HCT116 (cell line): ENCODE measurements around the gene ADH6. TPM values are rescaled to one million over a fixed set of nuclear protein-coding genes. Genes with fewer than 3 reads are reported as not detected.

Experiments
- ATAC-seq: fragments of 200-7000 bp; cut with Tn5 transposase; 2 replicates; pipeline ENCODE4 v1.9.1; 2020; ENCODE audit warnings: mild to moderate bottlenecking, moderate library complexity
- BruUV-seq: library from RNA; stranded (reverse); fragments of 400-500 nt; replicated peaks from 2 replicates; lab custom pipeline; 2021; lab: Mats Ljungman, UMichigan
- CTCF ChIA-PET: fragments of 300-600 bp; sonication (Branson Sonifier 250); formaldehyde crosslinking; loops from one replicate; lab custom pipeline; 2021; ENCODE audit warnings: antibody characterized with exemption; lab: Charles Lee
- POLR2A ChIA-PET: fragments of 300-600, 350-600 bp; sonication (Branson Sonifier 250); formaldehyde crosslinking; loops from one replicate; lab custom pipeline; 2021; ENCODE audit warnings: antibody characterized with exemption; lab: Charles Lee
- RAD21 ChIA-PET, 2 experiments: fragments of 300-600 bp; sonication (Branson Sonifier 250); formaldehyde crosslinking; loops; one replicate each; lab custom pipeline; 2023; ENCODE audit warnings: low total read pairs in 2 of 2; ENCODE audit not compliant: uncharacterized antibody in 2 of 2, unreplicated experiment in 2 of 2, low non-redundant PET in 1 of 2; lab: Charles Lee
- DNase-seq: peaks from one replicate; pipeline ENCODE4 v3.0.0-alpha.2; 2010; ENCODE audit warnings: low read depth, low spot score
- H2AFZ ChIP-seq: fragments of 200-600 bp; shearing (Covaris generic), sonication (generic); 2 replicates; pipeline ENCODE4 v1.6.1; 2017; ENCODE audit warnings: low read depth, mixed run types, mixed read lengths, antibody characterized with exemption, low read length; ENCODE audit not compliant: poor library complexity, severe bottlenecking
- H3K27ac ChIP-seq: 2 replicates; pipeline ENCODE4 v1.5.1; 2012; ENCODE audit warnings: low read depth, low read length
- H3K27me3 ChIP-seq: fragments of 200-600 bp; sonication (generic); 2 replicates; pipeline ENCODE4 v1.6.1; 2016; ENCODE audit warnings: mixed run types, low read length, mixed read lengths; ENCODE audit not compliant: insufficient read depth
- H3K36me3 ChIP-seq, 2 experiments: fragments of 200-500 bp in 1 of 2; fragments of 200-600 bp in 1 of 2; sonication (Bioruptor generic) in 1 of 2; sonication (generic) in 1 of 2; 2 replicates each; pipeline versions ENCODE4 v1.5.1 to v1.6.1; 2014 to 2016; ENCODE audit warnings: low read length in 2 of 2, inconsistent platforms in 1 of 2, mixed read lengths in 1 of 2, mixed run types in 1 of 2; ENCODE audit not compliant: insufficient read depth in 2 of 2, control insufficient read depth in 1 of 2
- H3K4me1 ChIP-seq, 2 experiments: fragments of 200-600 bp in 1 of 2; sonication (generic) in 1 of 2; 2 replicates each; pipeline versions ENCODE4 v1.5.1 to v1.6.1; 2012 to 2017; ENCODE audit warnings: low read length in 2 of 2, inconsistent platforms in 1 of 2, mild to moderate bottlenecking in 1 of 2, mixed read lengths in 1 of 2, mixed run types in 1 of 2, moderate library complexity in 1 of 2; ENCODE audit not compliant: insufficient read depth in 2 of 2, control insufficient read depth in 1 of 2
- H3K4me2 ChIP-seq: fragments of 200-600 bp; sonication (generic); 2 replicates; pipeline ENCODE4 v1.6.1; 2017; ENCODE audit warnings: mixed run types, low read length, mixed read lengths
- H3K4me3 ChIP-seq, 2 experiments: fragments of 200-600 bp in 1 of 2; sonication (generic) in 1 of 2; replicated peaks in 1 of 2; 2 replicates each; pipeline ENCODE4 v1.5.1; 2011 to 2016; ENCODE audit warnings: low read length in 2 of 2, control low read depth in 1 of 2, low read depth in 1 of 2, mild to moderate bottlenecking in 1 of 2, mixed read lengths in 1 of 2, mixed run types in 1 of 2
- H3K79me2 ChIP-seq: fragments of 200-600 bp; sonication (generic); 2 replicates; pipeline ENCODE4 v1.6.1; 2017; ENCODE audit warnings: mild to moderate bottlenecking, mixed run types, low read length, moderate library complexity, mixed read lengths; ENCODE audit not compliant: insufficient read depth
- H3K9ac ChIP-seq: fragments of 200-600 bp; sonication (generic); 2 replicates; pipeline ENCODE4 v1.6.1; 2016; ENCODE audit warnings: low read length, mixed read lengths
- H3K9me2 ChIP-seq: fragments of 200-600 bp; sonication (generic), shearing (Covaris generic); 2 replicates; pipeline ENCODE4 v1.6.1; 2017; ENCODE audit warnings: mixed run types, mild to moderate bottlenecking, moderate library complexity; ENCODE audit not compliant: insufficient read depth
- H3K9me3 ChIP-seq, 2 experiments: fragments of 200-500 bp in 1 of 2; fragments of 200-600 bp in 1 of 2; sonication (Bioruptor generic) in 1 of 2; sonication (generic) in 1 of 2; 2 replicates each; pipeline ENCODE4 v1.6.1; 2014 to 2017; ENCODE audit warnings: low read length in 2 of 2, mixed read lengths in 2 of 2, inconsistent platforms in 1 of 2, low read depth in 1 of 2, mild to moderate bottlenecking in 1 of 2, mixed run types in 1 of 2, moderate library complexity in 1 of 2; ENCODE audit not compliant: control insufficient read depth in 1 of 2, insufficient read depth in 1 of 2
- H4K20me1 ChIP-seq: fragments of 200-600 bp; sonication (generic), shearing (Covaris generic); 2 replicates; pipeline ENCODE4 v1.6.1; 2017; ENCODE audit warnings: mixed run types, mild to moderate bottlenecking, moderate library complexity; ENCODE audit not compliant: insufficient read depth
- POLR2A ChIP-seq: IDR thresholded peaks from 2 replicates; pipeline ENCODE4 v1.7.0; 2011; ENCODE audit warnings: borderline replicate concordance; ENCODE audit not compliant: insufficient read depth, insufficient read length; ENCODE audit errors: extremely low read depth
- intact Hi-C: fragments of 100-400 bp; cut with micrococcal nuclease; formaldehyde crosslinking; loops from 2 replicates; pipeline ENCODE4 v1.10.0; 2022
- total RNA-seq: library from RNA; stranded (reverse); gene quantifications from one replicate; pipeline ENCODE4 v1.2.1, GENCODE V29; 2021; ENCODE audit not compliant: unreplicated experiment
- TF ChIP-seq, protein P1 (sequence below): IDR thresholded peaks from 2 replicates; pipeline ENCODE4 v1.6.1; 2012; ENCODE audit warnings: low read depth

ADH6 gene
- total RNA-seq, 1 experiment from 2014 or later: not detected

DNA sequence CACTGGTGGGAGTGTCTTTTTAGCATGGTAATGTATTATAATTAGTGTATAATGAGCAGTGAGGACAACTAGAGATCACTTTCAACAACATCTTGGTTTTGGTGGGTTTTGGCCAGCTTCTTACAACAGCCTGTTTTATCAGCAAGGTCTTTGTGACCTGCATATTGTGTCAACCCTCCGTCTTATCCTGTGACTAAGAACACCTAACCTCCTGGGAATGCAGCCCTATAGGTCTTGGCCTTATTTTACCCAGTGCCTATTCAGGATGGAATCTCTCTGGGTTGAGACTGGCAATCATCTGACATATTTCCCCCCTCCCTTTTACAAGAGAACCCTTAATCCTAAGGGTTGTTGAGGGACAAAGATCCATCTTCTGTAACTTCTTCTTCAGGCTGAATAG, 53.1 kb downstream of the ADH6 start:
- CTCF ChIA-PET: no interaction called here
- no TSS peak for BruUV-seq

More for the DNA sequence above, 53.1 kb downstream of the ADH6 start:
- no peak overlapping the region for H3K9ac ChIP-seq
- intact Hi-C loops: no loop called here
- ChIA-PET RAD21 (no interaction called here), POLR2A (no interaction called here)
- ATAC-seq: no peak
- H3K27ac ChIP-seq: no peak overlapping the region
- peaks cover 3% of the 10 kb centered on the region; the same call in 1 of the 2 replicates for H3K9me2 ChIP-seq
- no peaks in the 10 kb centered on the region for H3K36me3 ChIP-seq
- no peak overlapping the region for H3K4me2 ChIP-seq
- no peak overlapping the region for H3K4me3 ChIP-seq
- no peak for DNase-seq
- H4K20me1 ChIP-seq: no peaks in the 10 kb centered on the region
- no peaks in the 10 kb centered on the region for H3K79me2 ChIP-seq
- no peaks in the 10 kb centered on the region for H3K4me1 ChIP-seq
- no peaks in the 10 kb centered on the region for H3K9me3 ChIP-seq
- TF ChIP-seq, protein P1, sequence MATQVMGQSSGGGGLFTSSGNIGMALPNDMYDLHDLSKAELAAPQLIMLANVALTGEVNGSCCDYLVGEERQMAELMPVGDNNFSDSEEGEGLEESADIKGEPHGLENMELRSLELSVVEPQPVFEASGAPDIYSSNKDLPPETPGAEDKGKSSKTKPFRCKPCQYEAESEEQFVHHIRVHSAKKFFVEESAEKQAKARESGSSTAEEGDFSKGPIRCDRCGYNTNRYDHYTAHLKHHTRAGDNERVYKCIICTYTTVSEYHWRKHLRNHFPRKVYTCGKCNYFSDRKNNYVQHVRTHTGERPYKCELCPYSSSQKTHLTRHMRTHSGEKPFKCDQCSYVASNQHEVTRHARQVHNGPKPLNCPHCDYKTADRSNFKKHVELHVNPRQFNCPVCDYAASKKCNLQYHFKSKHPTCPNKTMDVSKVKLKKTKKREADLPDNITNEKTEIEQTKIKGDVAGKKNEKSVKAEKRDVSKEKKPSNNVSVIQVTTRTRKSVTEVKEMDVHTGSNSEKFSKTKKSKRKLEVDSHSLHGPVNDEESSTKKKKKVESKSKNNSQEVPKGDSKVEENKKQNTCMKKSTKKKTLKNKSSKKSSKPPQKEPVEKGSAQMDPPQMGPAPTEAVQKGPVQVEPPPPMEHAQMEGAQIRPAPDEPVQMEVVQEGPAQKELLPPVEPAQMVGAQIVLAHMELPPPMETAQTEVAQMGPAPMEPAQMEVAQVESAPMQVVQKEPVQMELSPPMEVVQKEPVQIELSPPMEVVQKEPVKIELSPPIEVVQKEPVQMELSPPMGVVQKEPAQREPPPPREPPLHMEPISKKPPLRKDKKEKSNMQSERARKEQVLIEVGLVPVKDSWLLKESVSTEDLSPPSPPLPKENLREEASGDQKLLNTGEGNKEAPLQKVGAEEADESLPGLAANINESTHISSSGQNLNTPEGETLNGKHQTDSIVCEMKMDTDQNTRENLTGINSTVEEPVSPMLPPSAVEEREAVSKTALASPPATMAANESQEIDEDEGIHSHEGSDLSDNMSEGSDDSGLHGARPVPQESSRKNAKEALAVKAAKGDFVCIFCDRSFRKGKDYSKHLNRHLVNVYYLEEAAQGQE: no peak
- TF ChIP-seq POLR2A: no peak
- no peaks in the 10 kb centered on the region for H3K27me3 ChIP-seq
- no peak overlapping the region for H2AFZ ChIP-seq
